AG08396 (cell line): ENCODE measurements around the gene SLC39A11.
"Not testable (repeated sequence)": the region's sequence is repeated elsewhere in the genome, so short reads cannot be mapped to it uniquely, and the experiment has no call there.

Source experiments
- DNase-seq: peaks from one replicate; pipeline ENCODE4 v3.0.0; 2012; ENCODE audit warnings: low spot score, mixed read lengths

Gene SLC39A11

GRCh38 chr17:72713701-72714100, 378.8 kb downstream of the SLC39A11 start:
- DNase-seq: no peak

DNA sequence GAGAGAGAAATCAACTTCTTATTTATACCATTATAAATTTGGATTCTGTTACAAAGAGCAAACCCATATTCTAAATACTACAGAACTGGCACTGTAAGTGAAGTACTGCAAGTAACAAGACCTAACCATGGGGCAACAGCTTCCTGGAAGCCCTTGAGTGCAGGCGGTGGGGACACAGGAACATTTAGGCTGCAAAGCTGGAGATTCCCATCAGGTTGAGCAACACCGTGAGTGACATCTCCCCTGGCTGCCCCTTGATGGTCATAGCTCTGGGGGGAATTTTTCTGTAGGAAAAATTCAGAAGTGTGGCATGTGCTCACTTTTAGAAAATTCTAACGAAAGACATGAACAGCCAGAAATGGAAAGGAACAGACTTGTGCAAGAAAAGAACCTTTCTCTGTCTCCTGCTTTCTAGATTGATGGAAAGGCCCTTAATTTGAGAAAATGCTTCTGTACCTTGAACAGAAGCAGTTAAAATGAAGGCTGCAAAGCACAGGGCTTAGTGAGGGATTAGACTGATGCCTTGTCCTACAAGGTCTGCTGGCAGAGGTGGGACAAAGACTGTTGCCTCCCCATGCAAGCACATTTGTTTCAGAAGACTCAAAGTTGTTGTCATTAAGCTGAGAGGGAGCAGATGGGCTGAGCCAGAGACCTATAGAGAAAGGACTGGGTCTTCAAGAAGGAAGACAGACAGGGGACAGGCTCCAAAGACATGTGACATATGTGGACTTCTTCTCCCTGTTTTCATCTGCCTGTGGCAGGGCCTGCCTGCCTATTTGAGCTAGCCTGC, 380.8 kb downstream of the SLC39A11 start:
- DNase-seq: no peak

GRCh38 chr17:72710834-72711233, 381.7 kb downstream of the SLC39A11 start:
- no peak for DNase-seq

GRCh38 chr17:72710202-72710601, 382.3 kb downstream of the SLC39A11 start:
- DNase-seq: no peak

GRCh38 chr17:72708682-72709081, 383.8 kb downstream of the SLC39A11 start:
- DNase-seq: not testable (repeated sequence)

DNA sequence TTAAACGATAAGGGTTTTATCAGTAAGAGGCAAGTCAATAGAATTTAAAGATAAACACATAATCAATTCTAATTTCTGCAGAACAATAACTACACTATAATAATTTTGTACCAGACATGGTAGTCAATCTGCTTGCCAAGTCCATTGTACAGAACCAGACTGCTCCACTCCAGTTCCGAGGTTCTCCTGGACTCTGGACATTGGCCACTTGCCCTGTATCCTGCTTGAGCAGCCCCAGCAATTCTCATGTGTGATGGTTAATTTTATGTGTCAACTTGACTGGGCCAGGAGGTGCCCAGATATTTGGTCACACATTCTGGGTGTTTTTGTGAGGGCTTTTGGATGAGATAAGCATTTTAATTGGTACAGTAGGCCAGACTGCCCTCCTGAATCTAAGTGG, 384.6 kb downstream of the SLC39A11 start:
- no peak for DNase-seq

DNA sequence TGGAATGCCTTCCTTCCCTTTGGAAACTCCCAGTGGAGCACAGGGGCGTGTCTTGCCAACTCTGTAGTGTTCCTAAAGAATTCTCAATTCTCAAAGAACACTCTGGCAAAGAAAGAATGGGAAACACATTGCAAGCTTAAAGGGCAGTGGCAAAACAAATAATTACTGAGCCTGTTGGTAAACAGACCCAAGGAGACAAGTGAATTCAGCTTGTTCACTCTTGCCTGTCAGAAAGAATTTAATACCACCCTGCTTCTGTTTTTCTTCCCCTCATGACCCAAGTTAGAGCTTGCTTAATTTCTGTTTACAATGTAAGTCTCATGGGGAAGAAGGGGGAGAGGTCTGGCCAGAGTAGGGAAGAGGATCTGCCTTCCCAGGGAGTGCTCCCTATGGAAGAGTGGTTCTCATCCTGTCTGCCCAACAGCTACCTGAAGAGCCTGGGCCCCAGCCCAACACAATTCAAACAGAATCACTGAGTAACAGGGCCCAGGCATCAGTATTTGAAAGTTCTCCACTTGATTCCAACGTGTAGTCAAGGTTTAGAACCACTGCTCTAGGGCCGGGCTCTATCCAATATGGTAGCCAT, 386.0 kb downstream of the SLC39A11 start:
- DNase-seq: no peak

DNA sequence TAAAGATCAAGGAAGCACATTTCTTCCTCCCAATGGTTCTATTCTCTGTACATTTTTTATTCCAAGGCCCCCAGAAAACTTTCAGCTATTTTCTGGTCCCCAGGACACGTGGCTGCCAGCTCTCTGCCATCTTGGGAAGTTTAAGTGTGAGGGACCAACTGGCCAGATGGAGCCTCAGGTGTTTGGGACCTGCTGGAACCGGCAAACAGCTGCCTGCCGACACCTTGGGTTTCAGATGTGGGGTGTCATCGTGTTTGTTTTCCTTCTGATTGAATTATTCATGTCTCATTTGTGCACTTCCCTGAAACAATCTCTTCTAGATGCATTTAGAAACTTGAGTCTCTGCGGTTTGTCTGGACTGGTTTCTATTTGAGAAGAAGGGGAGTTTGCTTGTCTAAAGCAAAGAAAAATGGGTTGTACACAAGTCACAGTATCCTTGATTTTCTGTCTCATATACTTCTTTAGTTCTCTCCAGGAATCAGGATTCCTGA, 386.5 kb downstream of the SLC39A11 start:
- no peak for DNase-seq

DNA sequence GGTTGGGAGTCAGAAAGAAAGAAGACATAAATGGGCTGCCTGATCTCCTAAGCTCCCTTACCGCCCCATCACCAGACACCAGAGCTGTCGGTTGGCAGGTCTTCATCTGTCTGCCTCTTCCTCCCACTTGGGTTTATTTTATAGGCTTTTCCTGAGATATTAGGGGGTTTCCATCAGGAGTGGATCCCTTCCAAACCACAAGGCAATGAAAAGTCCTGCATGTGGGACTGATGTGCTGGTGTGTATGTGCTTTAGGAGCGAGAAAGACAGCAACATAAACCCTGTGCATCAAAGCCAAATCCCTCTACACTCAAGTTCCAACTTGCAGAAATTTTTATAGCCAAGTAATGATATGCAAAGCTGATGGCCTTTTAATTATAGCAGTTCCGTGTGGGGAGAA, 389.5 kb downstream of the SLC39A11 start:
- no peak for DNase-seq

DNA sequence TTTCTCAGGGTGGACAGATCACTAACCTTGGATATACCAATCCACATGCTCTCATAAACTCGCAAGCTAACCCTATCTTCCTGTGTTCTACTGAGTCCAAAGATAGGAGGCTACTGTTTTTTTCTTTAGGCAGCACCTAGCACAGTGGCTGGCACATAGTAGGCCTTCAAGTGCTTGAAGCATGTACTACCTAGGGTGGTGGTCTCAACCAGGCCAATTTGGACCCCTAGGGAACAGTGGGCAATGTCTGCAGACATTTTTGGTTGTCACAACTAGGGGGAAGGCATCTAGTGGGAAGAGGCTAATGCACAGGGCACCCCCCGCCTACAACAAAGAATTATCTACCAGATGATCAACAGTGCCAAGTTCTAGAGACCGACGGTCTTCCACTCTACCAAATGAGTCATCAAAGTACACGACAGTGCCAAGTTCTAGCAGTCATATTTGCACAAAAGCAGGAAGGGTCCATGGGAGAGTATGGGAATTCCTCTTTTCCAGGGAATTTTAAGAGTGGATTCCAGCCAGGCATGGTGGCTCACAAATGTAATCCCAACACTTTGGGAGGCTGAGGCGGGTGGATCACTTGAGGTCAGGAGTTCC, 390.3 kb downstream of the SLC39A11 start:
- peak; percentile 45 for DNase-seq

DNA sequence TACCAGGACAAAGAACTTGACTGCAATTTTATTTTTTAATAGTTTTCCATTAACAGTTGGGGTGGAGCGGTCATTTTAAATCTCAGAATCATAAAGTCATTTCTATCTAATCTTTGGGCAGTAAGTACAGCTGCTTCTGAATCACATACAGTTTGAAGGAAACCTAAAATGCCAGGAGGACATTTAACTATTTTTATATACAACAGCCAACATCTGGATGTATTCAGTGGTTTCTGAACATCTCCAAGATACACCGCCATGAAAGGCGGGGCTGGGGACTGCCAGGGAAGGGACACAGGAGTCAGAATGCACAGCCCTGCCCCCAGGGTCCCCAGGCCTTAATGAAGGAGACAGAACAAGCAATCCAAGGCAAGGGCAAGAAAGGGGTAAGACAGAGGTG, 392.3 kb downstream of the SLC39A11 start:
- no peak for DNase-seq

DNA sequence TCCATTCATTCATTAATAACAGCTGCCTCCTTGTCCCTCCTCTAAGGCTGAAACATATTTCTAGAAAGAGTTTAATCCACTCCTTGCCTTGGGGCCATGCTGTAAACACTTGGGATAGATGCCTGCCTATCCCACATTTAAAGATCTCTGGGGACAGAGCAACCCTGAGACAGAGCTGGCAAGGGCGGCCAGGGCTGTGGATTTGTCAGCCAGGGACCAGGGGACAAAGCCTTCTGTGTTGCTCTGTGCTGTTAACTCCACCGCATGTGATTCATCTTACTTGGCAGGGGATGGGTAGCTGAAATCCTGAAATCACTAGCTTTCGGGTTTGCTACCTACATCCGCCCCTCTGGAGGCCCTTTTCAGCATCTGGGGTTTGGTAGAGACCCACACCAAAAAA, 392.9 kb downstream of the SLC39A11 start:
- DNase-seq: no peak

DNA sequence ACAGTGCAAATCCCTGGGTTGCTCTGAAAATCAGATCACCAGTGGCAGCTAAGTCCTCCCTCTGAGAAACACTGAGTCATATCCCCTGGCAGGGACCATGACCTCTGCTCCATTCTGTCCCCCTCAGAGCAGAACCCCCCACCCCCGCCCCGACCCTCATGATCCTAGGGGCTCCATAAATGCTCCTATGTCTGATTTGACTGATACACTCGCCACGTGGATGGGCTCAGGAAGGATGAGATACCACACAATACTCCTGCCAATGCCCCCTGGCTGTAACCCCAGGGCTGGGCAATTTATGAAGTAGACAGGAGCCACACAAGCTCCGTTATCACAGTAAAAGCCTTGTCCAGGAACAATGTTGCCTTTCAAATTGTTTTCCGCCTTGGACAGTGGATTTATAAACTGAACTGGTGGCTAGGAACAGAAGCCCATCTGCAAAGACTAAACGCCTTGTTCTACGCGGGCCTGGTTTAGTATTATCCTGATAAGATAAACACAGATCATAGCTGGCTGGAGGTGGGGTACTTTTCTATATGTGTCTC, 394.8 kb downstream of the SLC39A11 start:
- no peak for DNase-seq

- DNase-seq: no peak
Measured at GRCh38 chr17:72696721-72697120, 395.8 kb downstream of the SLC39A11 start.

GRCh38 chr17:72696156-72696555, 396.3 kb downstream of the SLC39A11 start:
- DNase-seq: no peak

DNA sequence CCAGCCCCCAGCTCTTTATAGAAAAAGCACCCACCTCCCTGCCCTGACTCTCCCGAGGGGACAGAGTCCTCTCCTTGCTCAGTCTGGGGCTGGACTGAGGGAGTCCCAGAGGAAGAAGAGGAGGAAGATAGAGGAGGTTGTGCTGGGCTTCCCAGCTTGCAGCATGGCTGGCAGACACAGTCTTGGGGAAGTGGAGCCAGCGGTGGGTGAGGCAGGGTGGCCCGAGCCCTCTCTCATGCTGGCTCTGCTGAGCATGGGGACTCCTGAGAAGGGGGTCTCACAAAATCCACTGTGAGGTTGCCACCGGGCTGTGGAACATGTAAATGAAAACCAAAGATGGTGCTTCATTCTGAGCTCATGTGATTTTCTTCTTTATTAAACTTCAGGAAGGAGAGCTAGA, 398.5 kb downstream of the SLC39A11 start:
- no peak for DNase-seq

- no peak for DNase-seq
Measured at GRCh38 chr17:72693151-72693878, 399.2 kb downstream of the SLC39A11 start.

- DNase-seq: no peak
Measured at GRCh38 chr17:72692676-72693075, 399.8 kb downstream of the SLC39A11 start.

GRCh38 chr17:72691586-72691985, 400.9 kb downstream of the SLC39A11 start:
- peak; percentile 51 for DNase-seq

DNA sequence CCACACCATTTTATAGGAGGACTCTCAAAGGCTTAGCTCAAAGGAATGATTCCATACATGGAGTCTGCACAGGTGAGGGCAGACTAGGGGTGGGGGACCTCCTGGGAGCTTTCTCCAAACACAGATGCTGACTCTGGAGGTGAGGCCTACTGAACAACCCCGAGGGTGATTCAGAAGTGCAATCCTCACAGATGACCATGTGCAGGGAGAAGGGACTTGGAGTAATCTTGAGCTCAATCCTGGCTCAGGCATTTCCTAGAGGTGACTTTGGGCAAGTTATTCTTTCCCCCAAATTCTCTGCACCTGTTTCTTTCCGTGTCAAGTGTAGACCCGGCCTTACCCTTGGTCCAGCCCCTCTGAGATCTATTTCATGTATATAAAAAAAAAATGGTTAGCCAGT, 401.5 kb downstream of the SLC39A11 start:
- DNase-seq: no peak

DNA sequence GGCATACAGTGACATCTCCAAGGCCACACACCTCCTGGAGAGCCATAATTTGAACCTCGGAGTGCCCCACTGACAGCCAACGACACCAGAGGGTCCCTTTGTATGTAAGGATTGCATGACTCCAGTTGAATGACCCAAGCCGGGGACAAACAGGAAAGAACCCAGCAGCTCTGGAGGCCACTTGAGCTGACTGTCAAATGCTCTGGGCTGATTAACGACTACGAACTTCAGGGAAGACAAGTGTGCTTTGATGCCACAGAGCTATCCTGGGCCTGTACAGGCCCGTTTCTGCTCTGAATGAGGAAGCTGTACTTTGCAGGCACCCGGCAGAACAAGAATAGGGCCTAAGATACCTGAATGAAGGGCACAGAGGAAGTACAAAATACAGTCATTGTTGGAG, 404.6 kb downstream of the SLC39A11 start:
- DNase-seq: no peak

DNA sequence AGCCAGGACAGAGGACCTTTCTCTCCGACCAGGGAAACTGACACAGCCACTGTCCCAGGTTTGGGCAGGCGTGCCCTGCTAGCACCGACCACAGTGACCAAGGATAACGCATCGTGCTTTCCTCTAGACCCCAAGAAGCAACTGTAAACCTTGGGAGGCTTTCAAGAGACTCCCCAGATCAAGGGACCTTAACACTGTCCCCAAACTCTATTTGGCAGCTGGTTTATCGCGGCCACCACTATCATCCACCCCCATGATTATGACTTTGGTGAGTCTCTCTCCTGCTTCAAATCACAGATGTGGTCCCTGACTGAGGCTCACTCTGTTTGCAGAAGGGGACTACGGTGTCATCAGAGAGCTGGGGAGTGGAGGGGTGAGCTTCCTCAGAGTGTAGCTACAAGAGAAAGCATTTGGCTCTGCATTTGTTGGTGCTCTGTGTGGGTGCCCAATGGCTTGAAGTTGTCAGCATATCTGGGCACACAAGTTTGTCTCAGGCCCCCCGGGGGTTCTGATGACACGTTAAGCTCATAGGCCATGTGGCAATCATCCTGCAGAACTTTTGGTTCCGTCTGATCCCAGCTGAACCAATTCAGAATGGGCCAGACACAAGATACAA, 408.0 kb downstream of the SLC39A11 start:
- no peak for DNase-seq
